Measurements from ENCODE around the gene MAFG. TPM values are rescaled to one million over a fixed set of nuclear protein-coding genes. Genes with fewer than 3 reads are reported as not detected.

MAFG gene
- total and polyA plus RNA-seq, 2 of the 13 experiments (the other 11 are each of a cell fraction or from before 2014, with no cell fraction given): 14.5 to 20.0 TPM

DNA sequence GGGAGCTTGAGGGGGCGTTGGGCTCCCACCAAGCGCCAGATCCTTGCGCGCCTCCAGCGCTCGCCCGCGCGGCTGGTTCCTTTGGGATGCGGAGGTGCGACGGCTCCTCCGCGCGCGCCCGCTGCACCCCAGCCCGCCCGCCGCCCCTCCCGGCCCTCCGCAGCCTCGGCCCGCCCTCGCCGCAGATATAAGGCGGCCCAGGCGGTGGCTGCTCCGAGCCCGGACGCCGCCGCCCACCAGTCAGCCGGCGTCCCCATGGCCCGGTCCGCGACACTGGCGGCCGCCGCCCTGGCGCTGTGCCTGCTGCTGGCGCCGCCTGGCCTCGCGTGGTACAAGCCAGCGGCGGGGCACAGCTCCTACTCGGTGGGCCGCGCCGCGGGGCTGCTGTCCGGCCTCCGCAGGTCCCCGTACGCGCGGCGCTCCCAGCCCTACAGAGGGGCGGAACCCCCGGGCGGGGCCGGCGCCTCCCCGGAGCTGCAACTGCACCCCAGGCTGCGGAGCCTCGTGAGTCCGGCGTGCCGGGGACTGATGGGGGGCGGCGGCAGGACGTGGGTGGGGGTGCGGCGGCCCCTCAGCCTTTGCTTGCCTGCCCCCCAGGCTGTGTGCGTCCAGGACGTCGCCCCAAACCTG lies 25.4 kb downstream of the MAFG start, which contains the start of gene NPB (continued):
- TF ChIP-seq ARID4A (CRISPR knock-in tag; IDR thresholded peaks at IDR 0.05; ENCODE audit: borderline replicate concordance) (peak; percentile 13; the same call in 1 of the 2 replicates), FOXO4 (CRISPR knock-in tag; conservative IDR thresholded peaks at IDR 0.05) (no peak), RBFOX2 (IDR thresholded peaks at IDR 0.05; ENCODE audit: low read depth, low read length) (no peak), PATZ1 (CRISPR knock-in tag; IDR thresholded peaks at IDR 0.05) (no peak), ZNF513 (CRISPR knock-in tag; conservative IDR thresholded peaks at IDR 0.05) (no peak; the same call in 1 of the 2 replicates), ZNF10 (CRISPR knock-in tag; IDR thresholded peaks at IDR 0.05; ENCODE audit: borderline replicate concordance, low read depth) (no peak), BRF2 (CRISPR knock-in tag; IDR thresholded peaks at IDR 0.05) (0 out of 2 replicates have a peak, but pooled peaks have one; percentile 52), ZNF605 (CRISPR knock-in tag; IDR thresholded peaks at IDR 0.05) (no peak), ERF (CRISPR knock-in tag; IDR thresholded peaks at IDR 0.05) (no peak), NAIF1 (CRISPR knock-in tag; IDR thresholded peaks at IDR 0.05; ENCODE audit: borderline replicate concordance) (no peak), ZBED4 (CRISPR knock-in tag; IDR thresholded peaks at IDR 0.05; ENCODE audit: borderline replicate concordance) (0 out of 2 replicates have a peak, but pooled peaks have one; percentile 14), HMG20B (CRISPR knock-in tag; conservative IDR thresholded peaks at IDR 0.05) (no peak), ZMYM4 (CRISPR knock-in tag; IDR thresholded peaks at IDR 0.05) (no peak)

Data from HepG2 (cell line).